Ovary (tissue), 3 donors: ENCODE data around the gene UHRF1.

Experiments
- CTCF ChIP-seq, 3 donors: fragments of 450-650 bp in 2 of 3; fragments of 200-600 bp in 1 of 3; IDR thresholded peaks; one replicate each; pipeline versions ENCODE4 v1.5.1 to v1.8.0; 2016 to 2022; ENCODE audit warnings: antibody characterized with exemption in 3 of 3, mild to moderate bottlenecking in 1 of 3
- EP300 ChIP-seq: sonication (generic); formaldehyde crosslinking; IDR thresholded peaks from one replicate; pipeline ENCODE4 v1.6.1; 2017; ENCODE audit warnings: antibody characterized with exemption
- POLR2A ChIP-seq: fragments of 450-650 bp; IDR thresholded peaks from one replicate; pipeline ENCODE4 v1.6.1; 2017; ENCODE audit warnings: antibody characterized with exemption, mild to moderate bottlenecking, moderate library complexity
- donor health status: DM: no; HTN: no; CAD: no.

GRCh38 chr19:4910594-4911281, 1.4 kb downstream of the UHRF1 start:
- TF ChIP-seq EP300 (no peak), CTCF (IDR thresholded peaks at IDR 0.05) (no peak), POLR2A (no peak)
